NCI-H1092 treated with DMSO at 0.1 percent for 48 hours (cell line): ENCODE measurements around the gene MAPK9.
A peak's percentile ranks its signal among the peaks of the same experiment; 100 is the strongest.
"Not testable (repeated sequence)": the region's sequence is repeated elsewhere in the genome, so short reads cannot be mapped to it uniquely, and the experiment has no call there.

Experiments
- DNase-seq: peaks from one replicate; lab custom pipeline; 2025; lab: John Stamatoyannopoulos, UW

Gene MAPK9

DNA sequence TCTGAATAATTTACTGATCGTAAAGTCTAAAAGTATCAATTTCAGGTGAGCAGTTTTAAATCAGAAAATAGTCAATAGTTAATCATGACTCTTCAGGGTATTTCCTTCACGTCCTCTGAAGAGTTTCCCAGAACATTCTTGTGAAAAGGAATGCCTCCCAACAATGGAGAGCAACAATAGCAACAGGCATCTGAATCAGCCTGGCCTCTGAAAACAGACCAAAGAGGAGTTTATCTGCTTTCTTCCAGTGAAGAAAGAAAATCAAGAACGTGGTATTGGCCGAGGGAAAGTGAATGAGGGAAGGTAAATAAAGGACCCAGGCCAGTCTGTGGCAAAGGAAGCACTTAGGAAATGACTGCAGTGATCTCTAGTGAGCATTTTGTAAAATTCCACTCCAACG lies 56.8 kb downstream of the MAPK9 start:
- no peak for DNase-seq

- DNase-seq, result no peak
Observed at GRCh38 chr5:180234271-180234670, 57.6 kb downstream of the MAPK9 start.

DNA sequence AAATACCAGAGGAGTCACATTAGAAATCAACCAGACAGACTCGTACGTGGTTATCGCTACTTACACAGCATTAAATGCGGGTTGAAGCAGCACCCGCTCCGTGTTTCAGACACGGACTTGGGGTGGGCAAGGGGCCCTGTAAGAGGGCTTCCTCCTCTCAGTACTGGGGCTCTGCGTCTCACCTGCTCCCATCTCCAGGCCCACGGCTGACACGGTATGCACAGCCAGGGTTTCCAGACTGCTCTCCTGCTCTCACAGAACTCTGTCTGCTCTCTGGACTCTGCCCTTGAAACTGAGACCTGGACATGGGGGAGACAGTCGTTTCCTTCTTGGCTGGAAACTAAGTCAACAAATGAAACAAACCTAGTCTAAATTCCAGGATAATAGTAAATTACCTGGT lies 58.2 kb downstream of the MAPK9 start:
- DNase-seq, result no peak

- DNase-seq, result no peak
Observed at GRCh38 chr5:180230017-180230416, 61.9 kb downstream of the MAPK9 start.

DNA sequence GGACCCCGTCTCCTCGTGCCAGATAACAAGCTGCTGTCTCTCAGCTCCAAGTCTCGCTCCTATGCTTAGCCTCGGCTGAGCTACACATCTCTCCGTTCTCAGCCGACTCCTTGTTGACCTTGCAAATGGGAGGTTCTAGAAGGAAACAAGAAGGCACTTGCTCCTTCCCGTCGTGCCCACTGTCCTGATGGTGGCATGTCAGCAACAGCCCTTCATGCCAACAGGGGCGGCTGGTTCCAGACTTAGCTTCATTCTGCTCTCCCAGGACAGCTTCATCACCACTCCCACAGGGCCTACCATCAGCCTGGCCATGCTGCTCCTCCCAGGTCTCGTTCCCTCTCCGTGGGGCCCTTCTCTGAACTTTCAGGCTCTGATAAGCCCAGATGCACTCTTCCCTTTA lies 69.8 kb downstream of the MAPK9 start:
- no peak for DNase-seq

DNA sequence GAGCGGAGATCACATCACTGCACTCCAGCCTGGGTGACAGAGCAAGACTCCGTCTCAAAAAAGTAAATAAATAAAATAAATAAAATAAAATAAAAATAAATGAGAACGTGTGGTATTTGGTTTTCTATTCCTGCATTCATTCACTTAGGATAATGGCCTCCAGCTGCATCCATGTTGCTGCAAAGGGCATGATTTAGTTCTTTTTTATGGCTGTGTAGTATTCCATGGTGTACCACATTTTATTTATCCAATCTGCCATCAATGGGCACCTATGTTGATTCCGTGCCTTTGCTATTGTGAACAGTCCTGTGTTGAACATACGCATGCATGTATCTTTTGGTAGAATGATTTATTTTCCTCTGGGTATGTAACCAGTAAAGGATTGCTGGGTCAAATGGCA lies 74.1 kb downstream of the MAPK9 start:
- DNase-seq, result no peak

- no peak for DNase-seq
Observed at GRCh38 chr5:180216646-180217171, 75.2 kb downstream of the MAPK9 start.

- DNase-seq, result no peak
Observed at GRCh38 chr5:180215783-180216630, 75.9 kb downstream of the MAPK9 start.

- no peak for DNase-seq
Observed at GRCh38 chr5:180214870-180215770, 76.8 kb downstream of the MAPK9 start.

DNA sequence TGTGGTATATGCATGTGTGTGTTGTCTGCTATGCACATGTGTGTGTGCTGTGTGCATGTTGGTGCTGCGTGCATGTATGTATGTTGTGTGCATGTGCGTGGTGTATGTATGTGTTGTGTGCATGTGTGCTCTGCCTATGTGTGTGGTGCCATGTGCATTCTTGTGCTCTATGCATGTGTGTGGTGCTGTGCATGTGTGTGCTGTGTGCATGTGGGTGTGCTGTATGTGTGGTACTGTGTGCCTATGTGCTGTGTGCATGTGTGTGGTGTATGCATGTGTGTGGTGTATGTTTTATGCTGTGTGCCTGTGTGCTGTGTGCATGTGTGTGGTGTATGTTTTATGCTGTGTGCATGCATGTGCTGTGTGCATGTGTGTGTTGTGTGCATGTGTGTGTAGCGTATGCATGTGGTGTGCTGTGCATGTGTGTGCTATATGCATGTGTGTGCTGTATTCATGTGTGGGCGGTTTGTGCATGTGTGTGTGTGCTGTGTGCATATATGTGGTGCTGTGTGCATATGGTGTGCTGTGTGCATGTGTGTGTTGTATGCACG lies 78.2 kb downstream of the MAPK9 start:
- DNase-seq, result no peak

DNA sequence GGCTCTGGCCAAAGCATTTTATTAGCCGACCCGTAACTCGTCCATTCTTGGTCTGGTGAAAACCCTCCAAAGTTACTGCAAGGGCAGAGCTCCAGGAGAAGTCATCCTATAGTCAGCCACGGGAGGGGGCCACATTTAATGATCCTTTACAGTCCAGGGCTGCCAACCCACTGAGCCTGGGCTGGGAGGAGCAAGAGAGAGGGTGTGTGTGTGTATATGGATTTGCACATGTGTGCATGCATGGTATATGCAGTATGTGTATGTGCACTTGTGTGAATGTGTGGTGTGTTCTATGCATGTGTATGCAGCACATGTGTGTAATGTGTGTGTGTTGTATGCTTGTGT lies 78.7 kb downstream of the MAPK9 start:
- DNase-seq, result no peak

GRCh38 chr5:180212363-180213255 lies 79.3 kb downstream of the MAPK9 start:
- DNase-seq, result no peak

GRCh38 chr5:180211761-180212035 lies 80.2 kb downstream of the MAPK9 start:
- no peak for DNase-seq

DNA sequence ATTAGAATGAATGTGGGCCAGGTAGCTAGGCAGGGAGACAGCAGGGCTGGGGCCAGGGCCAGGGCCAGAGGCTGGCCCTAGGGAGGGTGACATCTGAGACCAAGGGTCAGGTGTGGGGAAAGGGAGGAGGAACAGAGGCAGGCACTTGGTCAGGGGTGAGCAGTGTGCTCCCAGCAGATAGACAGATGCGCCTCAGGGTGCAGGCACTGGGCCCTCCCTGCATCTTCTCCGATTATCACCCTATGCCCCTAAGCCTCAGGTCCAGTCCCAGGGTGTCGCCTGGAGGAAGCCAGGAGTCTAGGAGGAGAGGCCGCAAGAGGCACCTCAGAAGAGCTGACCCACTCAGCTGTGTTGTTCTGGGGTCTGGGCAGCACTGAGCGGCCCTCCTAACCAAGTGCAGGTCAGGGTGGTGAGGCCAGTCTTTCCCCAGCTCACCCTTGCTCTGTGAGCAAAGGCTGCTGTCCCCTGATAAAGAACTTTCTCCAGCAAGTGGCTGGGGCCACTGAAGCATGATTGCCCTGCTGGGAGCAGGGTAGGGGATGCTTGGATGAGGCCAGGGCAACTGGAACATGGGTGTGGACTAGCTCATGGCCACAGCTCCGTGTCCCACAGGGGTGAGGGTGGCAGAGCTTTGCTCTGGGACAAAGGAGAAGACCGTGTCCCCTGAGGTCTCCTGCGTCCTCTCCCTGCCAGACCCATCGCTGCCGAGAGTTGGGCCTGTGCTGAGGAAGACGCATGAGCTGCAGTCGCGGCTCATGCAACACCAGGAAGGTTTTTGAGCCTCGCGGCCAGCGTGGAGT lies 80.7 kb downstream of the MAPK9 start:
- no peak for DNase-seq

GRCh38 chr5:180210077-180210476 lies 81.8 kb downstream of the MAPK9 start:
- DNase-seq, result not testable (repeated sequence)

DNA sequence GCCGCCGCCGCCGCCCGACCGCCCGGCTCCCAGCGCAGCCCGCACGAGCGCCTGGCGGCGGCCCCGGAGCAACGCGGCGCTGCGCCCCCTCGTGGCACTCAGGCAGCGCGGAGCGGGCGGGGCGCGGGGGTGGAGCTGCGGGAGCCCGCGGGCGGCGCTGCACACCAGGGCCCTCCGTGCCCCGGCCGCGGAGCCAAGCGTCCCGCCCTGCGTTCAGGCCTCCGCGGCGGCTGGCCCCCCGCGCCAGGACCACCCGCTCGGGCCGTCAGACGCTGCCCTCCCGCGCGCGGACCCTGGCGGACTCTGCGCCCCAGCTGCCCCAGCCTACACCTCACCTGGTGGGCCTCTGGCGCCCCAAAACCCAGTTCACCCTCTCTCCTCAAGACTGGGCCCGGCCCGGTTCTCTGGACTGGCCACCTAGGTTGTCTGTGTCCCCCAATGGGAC lies 82.7 kb downstream of the MAPK9 start, which contains the start of gene RASGEF1C:
TSS of gene RASGEF1C (minus strand) at position 75 of the 445 bp plus-strand sequence. CDS start 71,159 bp downstream, outside the sequence.
- peak; percentile 25 for DNase-seq

DNA sequence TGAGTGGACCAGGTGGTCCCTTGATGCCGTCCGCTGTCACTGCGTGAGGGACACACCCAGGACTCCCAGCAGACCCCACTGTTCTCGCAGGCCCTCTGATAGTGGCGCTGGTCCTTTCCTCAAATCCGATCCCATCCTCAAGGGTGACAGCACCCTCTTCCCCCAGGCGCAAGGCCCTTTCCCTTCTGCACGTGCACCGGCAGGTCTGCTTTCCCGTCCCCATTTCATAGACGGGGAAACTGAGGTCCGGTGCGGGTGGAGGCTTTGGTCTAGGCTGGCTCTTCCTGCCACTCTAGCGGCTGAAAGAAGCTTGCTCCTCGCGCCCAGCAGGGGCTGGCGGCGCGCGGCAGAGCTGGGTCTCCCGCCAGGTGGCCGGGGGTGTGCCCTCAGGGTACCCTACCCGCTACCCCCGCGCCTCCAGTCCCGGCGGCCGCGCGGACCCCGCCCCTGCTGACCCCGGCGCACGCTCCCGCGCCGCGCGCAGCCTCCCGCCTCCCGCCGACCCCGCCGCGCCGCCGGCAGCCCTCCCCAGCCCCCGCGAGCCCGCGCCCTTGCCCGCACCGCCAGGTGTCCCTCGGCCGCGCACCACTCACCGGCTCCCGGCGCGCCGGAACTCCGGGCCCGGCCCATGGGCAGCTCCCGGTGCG lies 83.3 kb downstream of the MAPK9 start:
- no peak for DNase-seq

- no peak for DNase-seq
Observed at GRCh38 chr5:180208038-180208434, 83.8 kb downstream of the MAPK9 start.

GRCh38 chr5:180207593-180207992 lies 84.3 kb downstream of the MAPK9 start:
- DNase-seq, result no peak

DNA sequence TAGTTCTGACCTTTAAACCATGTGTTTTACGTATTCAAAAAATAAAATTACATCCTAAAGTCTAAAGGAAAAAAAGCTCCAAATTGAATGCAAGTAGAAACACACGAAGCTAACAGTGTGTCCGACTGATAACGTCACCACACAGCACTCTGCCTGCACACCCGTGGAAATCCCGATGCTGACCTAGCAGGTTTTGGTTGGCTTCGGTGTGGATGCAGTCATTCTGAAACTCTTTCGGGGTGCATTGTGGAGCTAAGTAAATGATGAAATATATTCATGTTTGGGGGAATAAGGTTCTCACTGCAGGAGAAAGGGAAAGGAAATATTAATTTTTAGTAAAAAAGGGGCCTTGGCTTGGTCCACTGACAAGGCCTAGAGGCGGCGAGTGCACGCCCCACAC lies 84.9 kb downstream of the MAPK9 start:
- DNase-seq, result no peak
